Activated naive CD4-positive, alpha-beta T cell treated with anti-CD3 and anti-CD28 coated beads for 36 hours (primary cell): ENCODE data around the gene PAPPA. TPM values are rescaled to one million over a fixed set of nuclear protein-coding genes. Genes with fewer than 3 reads are reported as not detected.

ENCODE experiments used
- CTCF ChIA-PET: fragments of 350-600 bp; sonication (Branson Sonifier 250); formaldehyde crosslinking; loops from one replicate; lab custom pipeline; 2021; ENCODE audit warnings: antibody characterized with exemption; lab: Charles Lee
- DNase-seq: peaks from one replicate; pipeline ENCODE4 v3.0.0-alpha.2; 2020
- H3K27ac Mint-ChIP-seq: one replicate; pipeline ENCODE4 v1.8.0; 2021; ENCODE audit warnings: mild to moderate bottlenecking, mixed read lengths
- H3K27me3 Mint-ChIP-seq: one replicate; pipeline ENCODE4 v1.8.0; 2021; ENCODE audit warnings: low read depth, mixed read lengths
- H3K36me3 Mint-ChIP-seq: one replicate; pipeline ENCODE4 v1.8.0; 2021; ENCODE audit warnings: low read depth, mixed read lengths
- H3K4me1 Mint-ChIP-seq: one replicate; pipeline ENCODE4 v1.8.0; 2021; ENCODE audit warnings: low read depth, mixed read lengths
- H3K4me3 Mint-ChIP-seq: one replicate; pipeline ENCODE4 v1.8.0; 2021; ENCODE audit warnings: mild to moderate bottlenecking, moderate library complexity, mixed read lengths
- H3K9me3 Mint-ChIP-seq: one replicate; pipeline ENCODE4 v1.8.0; 2021; ENCODE audit warnings: mixed read lengths
- intact Hi-C: fragments of 100-400 bp; cut with micrococcal nuclease; formaldehyde crosslinking; loops from one replicate; pipeline ENCODE4 v1.15.1; 2023
- total RNA-seq, 2 experiments: library from RNA; stranded (reverse); gene quantifications; one replicate each; pipeline ENCODE4 v1.2.3, GENCODE V29; 2021

The PAPPA gene
- total RNA-seq, 2 experiments from 2014 or later = not detected

- intact Hi-C loops = no loop called here
These were observed 97.8 kb downstream of the PAPPA start for GRCh38 chr9:116251366-116251765.

GRCh38 chr9:116260531-116260930 is 106.9 kb downstream of the PAPPA start:
- H3K27me3 Mint-ChIP-seq = no peaks in the 10 kb centered on the region
- no peaks in the 10 kb centered on the region for H3K4me1 Mint-ChIP-seq
- H3K27ac Mint-ChIP-seq = no peak overlapping the region
- intact Hi-C loops = no loop called here
- CTCF ChIA-PET = no interaction called here
- no peak overlapping the region for H3K4me3 Mint-ChIP-seq
- H3K9me3 Mint-ChIP-seq = peaks cover 2% of the 10 kb centered on the region
- H3K36me3 Mint-ChIP-seq = no peaks in the 10 kb centered on the region
- no peak for DNase-seq

More at GRCh38 chr9:116251366-116251765, 97.8 kb downstream of the PAPPA start:
- CTCF ChIA-PET = no interaction called here
- Mint-ChIP-seq H3K9me3 (no peaks in the 10 kb centered on the region), H3K4me1 (no peaks in the 10 kb centered on the region), H3K36me3 (no peaks in the 10 kb centered on the region), H3K27me3 (no peaks in the 10 kb centered on the region), H3K4me3 (no peak overlapping the region), H3K27ac (no peak overlapping the region)
- no peak for DNase-seq

- intact Hi-C loops = no loop called here
- Mint-ChIP-seq H3K27ac (no peak overlapping the region), H3K36me3 (no peaks in the 10 kb centered on the region), H3K9me3 (peaks cover 3% of the 10 kb centered on the region), H3K4me3 (no peak overlapping the region), H3K4me1 (no peaks in the 10 kb centered on the region), H3K27me3 (no peaks in the 10 kb centered on the region)
- DNase-seq = no peak
- CTCF ChIA-PET = no interaction called here
These were observed 108.9 kb downstream of the PAPPA start for GRCh38 chr9:116262448-116262847.

- H3K36me3 Mint-ChIP-seq = no peaks in the 10 kb centered on the region
- no peaks in the 10 kb centered on the region for H3K27me3 Mint-ChIP-seq
- intact Hi-C loops = no loop called here
- H3K27ac Mint-ChIP-seq = no peak overlapping the region
- CTCF ChIA-PET = no interaction called here
- peaks cover 3% of the 10 kb centered on the region for H3K9me3 Mint-ChIP-seq
- no peak for DNase-seq
- no peak overlapping the region for H3K4me3 Mint-ChIP-seq
- H3K4me1 Mint-ChIP-seq = no peaks in the 10 kb centered on the region
These were observed 110.8 kb downstream of the PAPPA start for GRCh38 chr9:116264361-116264760.

- H3K4me1 Mint-ChIP-seq = no peaks in the 10 kb centered on the region
- CTCF ChIA-PET = no interaction called here
- intact Hi-C loops = no loop called here
- H3K36me3 Mint-ChIP-seq = no peaks in the 10 kb centered on the region
- no peak overlapping the region for H3K27ac Mint-ChIP-seq
- H3K4me3 Mint-ChIP-seq = no peak overlapping the region
- peaks cover 4% of the 10 kb centered on the region for H3K9me3 Mint-ChIP-seq
- peaks cover 3% of the 10 kb centered on the region for H3K27me3 Mint-ChIP-seq
- no peak for DNase-seq
These were observed 113.4 kb downstream of the PAPPA start for GRCh38 chr9:116267021-116267420.

GRCh38 chr9:116269250-116269649 is 115.7 kb downstream of the PAPPA start:
- CTCF ChIA-PET = no interaction called here
- H3K36me3 Mint-ChIP-seq = no peaks in the 10 kb centered on the region
- H3K27ac Mint-ChIP-seq = no peak overlapping the region

GRCh38 chr9:116270546-116270945 is 117.0 kb downstream of the PAPPA start:
- no peaks in the 10 kb centered on the region for H3K4me1 Mint-ChIP-seq
- H3K36me3 Mint-ChIP-seq = no peaks in the 10 kb centered on the region
- H3K27me3 Mint-ChIP-seq = peaks cover 7% of the 10 kb centered on the region
- no peak for DNase-seq
- CTCF ChIA-PET = no interaction called here
- intact Hi-C loops = no loop called here
- no peak overlapping the region for H3K4me3 Mint-ChIP-seq
- no peak overlapping the region for H3K27ac Mint-ChIP-seq
- peaks cover 3% of the 10 kb centered on the region for H3K9me3 Mint-ChIP-seq

More at GRCh38 chr9:116269250-116269649, 115.7 kb downstream of the PAPPA start:
- Mint-ChIP-seq H3K9me3 (peaks cover 3% of the 10 kb centered on the region), H3K4me3 (no peak overlapping the region), H3K4me1 (no peaks in the 10 kb centered on the region), H3K27me3 (peaks cover 3% of the 10 kb centered on the region)
- intact Hi-C loops = no loop called here
- DNase-seq = no peak

GRCh38 chr9:116271340-116271739 is 117.7 kb downstream of the PAPPA start:
- no peak for DNase-seq
- CTCF ChIA-PET = no interaction called here
- H3K9me3 Mint-ChIP-seq = peaks cover 1% of the 10 kb centered on the region
- H3K4me3 Mint-ChIP-seq = no peak overlapping the region
- intact Hi-C loops = no loop called here
- no peaks in the 10 kb centered on the region for H3K36me3 Mint-ChIP-seq
- H3K27me3 Mint-ChIP-seq = peaks cover 12% of the 10 kb centered on the region
- H3K27ac Mint-ChIP-seq = no peak overlapping the region
- no peaks in the 10 kb centered on the region for H3K4me1 Mint-ChIP-seq

- Mint-ChIP-seq H3K4me3 (no peak overlapping the region), H3K27ac (no peak overlapping the region), H3K9me3 (peaks cover 1% of the 10 kb centered on the region), H3K27me3 (peaks cover 12% of the 10 kb centered on the region), H3K36me3 (no peaks in the 10 kb centered on the region), H3K4me1 (no peaks in the 10 kb centered on the region)
- intact Hi-C loops = no loop called here
- DNase-seq = no peak
- CTCF ChIA-PET = no interaction called here
These were observed 118.4 kb downstream of the PAPPA start for GRCh38 chr9:116271991-116272390.

- Mint-ChIP-seq H3K36me3 (no peaks in the 10 kb centered on the region), H3K9me3 (peaks cover 1% of the 10 kb centered on the region), H3K27ac (no peak overlapping the region), H3K4me3 (no peak overlapping the region), H3K27me3 (peaks cover 12% of the 10 kb centered on the region), H3K4me1 (no peaks in the 10 kb centered on the region)
- CTCF ChIA-PET = no interaction called here
- intact Hi-C loops = no loop called here
- no peak for DNase-seq
These were observed 120.7 kb downstream of the PAPPA start for GRCh38 chr9:116274293-116274692.

GRCh38 chr9:116275418-116276195 is 122.0 kb downstream of the PAPPA start:
- DNase-seq = no peak
- CTCF ChIA-PET = no interaction called here
- peaks cover 1% of the 10 kb centered on the region for H3K9me3 Mint-ChIP-seq

GRCh38 chr9:116276196-116276493 is 122.6 kb downstream of the PAPPA start:
- CTCF ChIA-PET = no interaction called here
- DNase-seq = no peak
- H3K27me3 Mint-ChIP-seq = peaks cover 12% of the 10 kb centered on the region
- H3K4me3 Mint-ChIP-seq = no peak overlapping the region
- no peaks in the 10 kb centered on the region for H3K4me1 Mint-ChIP-seq
- H3K9me3 Mint-ChIP-seq = peaks cover 1% of the 10 kb centered on the region
- H3K27ac Mint-ChIP-seq = no peak overlapping the region
- H3K36me3 Mint-ChIP-seq = no peaks in the 10 kb centered on the region
- intact Hi-C loops = no loop called here

More at GRCh38 chr9:116275418-116276195, 122.0 kb downstream of the PAPPA start:
- no peaks in the 10 kb centered on the region for H3K4me1 Mint-ChIP-seq
- H3K27ac Mint-ChIP-seq = no peak overlapping the region
- H3K27me3 Mint-ChIP-seq = peaks cover 12% of the 10 kb centered on the region
- no peak overlapping the region for H3K4me3 Mint-ChIP-seq
- intact Hi-C loops = no loop called here
- H3K36me3 Mint-ChIP-seq = no peaks in the 10 kb centered on the region

- CTCF ChIA-PET = no interaction called here
- Mint-ChIP-seq H3K4me3 (no peak overlapping the region), H3K27me3 (peaks cover 9% of the 10 kb centered on the region), H3K4me1 (no peaks in the 10 kb centered on the region), H3K9me3 (no peaks in the 10 kb centered on the region), H3K27ac (no peak overlapping the region), H3K36me3 (no peaks in the 10 kb centered on the region)
- DNase-seq = no peak
- intact Hi-C loops = no loop called here
These were observed 123.1 kb downstream of the PAPPA start for GRCh38 chr9:116276651-116277121.
